Progenitor cell of endocrine pancreas (in vitro differentiated cells): Measurements from ENCODE around the gene DENND2C. TPM values are rescaled to one million over a fixed set of nuclear protein-coding genes. Genes with fewer than 3 reads are reported as not detected.

Source experiments
- DNase-seq: peaks from one replicate; pipeline ENCODE4 v3.0.0; 2021; ENCODE audit warnings: low spot score; ENCODE audit not compliant: unreplicated experiment
- H3K27ac Mint-ChIP-seq: 2 replicates; pipeline ENCODE4 v1.8.0; 2021; ENCODE audit warnings: mild to moderate bottlenecking, moderate library complexity, mixed read lengths
- H3K27me3 Mint-ChIP-seq: 2 replicates; pipeline ENCODE4 v1.8.0; 2021; ENCODE audit warnings: mixed read lengths
- H3K36me3 Mint-ChIP-seq: 2 replicates; pipeline ENCODE4 v1.8.0; 2022; ENCODE audit warnings: mixed read lengths; ENCODE audit not compliant: insufficient read depth
- H3K4me1 Mint-ChIP-seq: 2 replicates; pipeline ENCODE4 v1.8.0; 2021; ENCODE audit warnings: low read depth, mixed read lengths
- H3K4me3 Mint-ChIP-seq: 2 replicates; pipeline ENCODE4 v1.8.0; 2021; ENCODE audit warnings: low read depth, mild to moderate bottlenecking, moderate library complexity, mixed read lengths
- H3K9me3 Mint-ChIP-seq: 2 replicates; pipeline ENCODE4 v1.8.0; 2021; ENCODE audit warnings: low read depth, mixed read lengths
- total RNA-seq: library from RNA; stranded (reverse); gene quantifications from 2 replicates; pipeline ENCODE4 v1.2.1, GENCODE V29; 2021
- TF ChIP-seq, protein P1 (sequence below): fragments of 200-600 bp; sonication (generic); IDR thresholded peaks from one replicate; pipeline ENCODE4 v1.5.0; 2021; ENCODE audit warnings: antibody characterized with exemption, mild to moderate bottlenecking; ENCODE audit not compliant: unreplicated experiment

The DENND2C gene
- total RNA-seq, 1 donor from 2014 or later = 10.6 TPM

- H3K4me1 Mint-ChIP-seq = peaks cover 3% of the 10 kb centered on the region
- H3K4me3 Mint-ChIP-seq = no peak overlapping the region
- no peak for DNase-seq
- H3K27ac Mint-ChIP-seq = no peak overlapping the region
- H3K9me3 Mint-ChIP-seq = no peaks in the 10 kb centered on the region
- no peaks in the 10 kb centered on the region for H3K27me3 Mint-ChIP-seq
- TF ChIP-seq, protein P1, sequence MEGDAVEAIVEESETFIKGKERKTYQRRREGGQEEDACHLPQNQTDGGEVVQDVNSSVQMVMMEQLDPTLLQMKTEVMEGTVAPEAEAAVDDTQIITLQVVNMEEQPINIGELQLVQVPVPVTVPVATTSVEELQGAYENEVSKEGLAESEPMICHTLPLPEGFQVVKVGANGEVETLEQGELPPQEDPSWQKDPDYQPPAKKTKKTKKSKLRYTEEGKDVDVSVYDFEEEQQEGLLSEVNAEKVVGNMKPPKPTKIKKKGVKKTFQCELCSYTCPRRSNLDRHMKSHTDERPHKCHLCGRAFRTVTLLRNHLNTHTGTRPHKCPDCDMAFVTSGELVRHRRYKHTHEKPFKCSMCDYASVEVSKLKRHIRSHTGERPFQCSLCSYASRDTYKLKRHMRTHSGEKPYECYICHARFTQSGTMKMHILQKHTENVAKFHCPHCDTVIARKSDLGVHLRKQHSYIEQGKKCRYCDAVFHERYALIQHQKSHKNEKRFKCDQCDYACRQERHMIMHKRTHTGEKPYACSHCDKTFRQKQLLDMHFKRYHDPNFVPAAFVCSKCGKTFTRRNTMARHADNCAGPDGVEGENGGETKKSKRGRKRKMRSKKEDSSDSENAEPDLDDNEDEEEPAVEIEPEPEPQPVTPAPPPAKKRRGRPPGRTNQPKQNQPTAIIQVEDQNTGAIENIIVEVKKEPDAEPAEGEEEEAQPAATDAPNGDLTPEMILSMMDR = no peak
- H3K36me3 Mint-ChIP-seq = no peaks in the 10 kb centered on the region
Measured at GRCh38 chr1:114648503-114648902, 21.3 kb downstream of the DENND2C start.

DNA sequence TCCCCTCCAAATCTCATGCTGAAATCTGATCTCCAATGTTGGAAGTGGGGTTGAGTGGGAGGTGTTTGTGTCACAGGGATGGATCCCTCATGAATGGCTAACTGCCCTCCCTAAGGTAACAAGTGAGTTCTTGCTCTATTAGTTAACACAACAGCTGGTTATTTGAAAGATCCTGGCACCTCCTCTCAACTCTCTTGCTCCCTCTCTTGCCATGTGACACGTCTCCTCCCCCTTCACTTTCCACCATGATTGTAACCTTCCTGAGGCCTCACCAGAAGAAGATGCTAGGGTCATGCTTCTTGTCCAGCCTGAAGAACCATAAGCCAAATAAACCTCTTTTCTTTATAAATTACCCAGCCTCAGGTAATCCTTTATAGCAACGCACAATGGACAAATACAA, 28.5 kb downstream of the DENND2C start:
- TF ChIP-seq, protein P1 = no peak
- H3K27ac Mint-ChIP-seq = no peak overlapping the region
- H3K36me3 Mint-ChIP-seq = peaks cover 1% of the 10 kb centered on the region
- no peak overlapping the region for H3K4me3 Mint-ChIP-seq
- no peaks in the 10 kb centered on the region for H3K27me3 Mint-ChIP-seq
- no peak for DNase-seq
- peaks cover 10% of the 10 kb centered on the region for H3K4me1 Mint-ChIP-seq
- H3K9me3 Mint-ChIP-seq = no peaks in the 10 kb centered on the region

GRCh38 chr1:114638910-114639309, 30.9 kb downstream of the DENND2C start:
- TF ChIP-seq, protein P1 = no peak
- Mint-ChIP-seq H3K27ac (no peak overlapping the region), H3K4me1 (peaks cover 9% of the 10 kb centered on the region)

GRCh38 chr1:114632427-114632826, 37.4 kb downstream of the DENND2C start:
- Mint-ChIP-seq H3K4me3 (no peak overlapping the region), H3K36me3 (no peaks in the 10 kb centered on the region), H3K27me3 (no peaks in the 10 kb centered on the region), H3K9me3 (no peaks in the 10 kb centered on the region), H3K4me1 (no peaks in the 10 kb centered on the region), H3K27ac (no peak overlapping the region)
- TF ChIP-seq, protein P1 = no peak
- DNase-seq = no peak

More at GRCh38 chr1:114638910-114639309, 30.9 kb downstream of the DENND2C start:
- no peak for DNase-seq
- Mint-ChIP-seq H3K9me3 (no peaks in the 10 kb centered on the region), H3K27me3 (no peaks in the 10 kb centered on the region), H3K36me3 (peaks cover 1% of the 10 kb centered on the region), H3K4me3 (no peak overlapping the region)

DNA sequence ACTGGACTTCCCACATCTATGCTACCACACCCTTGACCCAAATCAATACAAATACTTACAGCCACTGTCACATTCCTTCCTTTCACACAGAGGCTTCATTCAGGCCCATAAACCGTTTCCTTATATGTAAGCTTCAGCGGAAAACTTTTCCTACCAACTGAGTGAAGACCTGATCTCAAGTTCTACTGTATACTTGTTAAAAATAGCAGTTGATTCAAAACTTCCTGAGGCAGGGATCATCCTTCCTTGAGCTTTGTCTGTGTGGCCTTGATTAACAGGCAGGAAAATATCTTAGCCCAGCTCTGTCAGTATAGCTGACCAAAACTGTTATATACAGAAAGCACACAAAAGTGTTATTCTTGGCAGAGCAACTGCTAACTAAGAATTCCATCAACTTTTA, 42.7 kb downstream of the DENND2C start:
- no peaks in the 10 kb centered on the region for H3K36me3 Mint-ChIP-seq
- TF ChIP-seq, protein P1 = no peak
- H3K9me3 Mint-ChIP-seq = no peaks in the 10 kb centered on the region
- DNase-seq = no peak
- H3K27ac Mint-ChIP-seq = no peak overlapping the region
- no peak overlapping the region for H3K4me3 Mint-ChIP-seq
- H3K27me3 Mint-ChIP-seq = no peaks in the 10 kb centered on the region
- H3K4me1 Mint-ChIP-seq = peaks cover 2% of the 10 kb centered on the region
